Liver (tissue), 3 donors: ENCODE measurements around the gene ELL3.

ENCODE experiments used
- RAD21 ChIP-seq, 2 donors: IDR thresholded peaks; 2 replicates each; pipeline ENCODE4 v1.6.1; 2016; ENCODE audit warnings: antibody characterized with exemption in 2 of 2, mild to moderate bottlenecking in 2 of 2
- TAF1 ChIP-seq: conservative IDR thresholded peaks from 2 replicates; pipeline ENCODE4 v1.6.1; 2016; ENCODE audit warnings: antibody characterized with exemption, mild to moderate bottlenecking
- YY1 ChIP-seq: IDR thresholded peaks from 2 replicates; pipeline ENCODE4 v1.6.1; 2016; ENCODE audit warnings: antibody characterized with exemption, mild to moderate bottlenecking
- TF ChIP-seq, protein P1 (sequence below): fragments of 150-350 bp; IDR thresholded peaks from 2 replicates; pipeline ENCODE4 v1.5.1; 2017; ENCODE audit warnings: improper control_type of control experiment, low read depth, low read length; ENCODE audit not compliant: missing input control
- donor health status: healthy.
- donor health status: healthy.

DNA sequence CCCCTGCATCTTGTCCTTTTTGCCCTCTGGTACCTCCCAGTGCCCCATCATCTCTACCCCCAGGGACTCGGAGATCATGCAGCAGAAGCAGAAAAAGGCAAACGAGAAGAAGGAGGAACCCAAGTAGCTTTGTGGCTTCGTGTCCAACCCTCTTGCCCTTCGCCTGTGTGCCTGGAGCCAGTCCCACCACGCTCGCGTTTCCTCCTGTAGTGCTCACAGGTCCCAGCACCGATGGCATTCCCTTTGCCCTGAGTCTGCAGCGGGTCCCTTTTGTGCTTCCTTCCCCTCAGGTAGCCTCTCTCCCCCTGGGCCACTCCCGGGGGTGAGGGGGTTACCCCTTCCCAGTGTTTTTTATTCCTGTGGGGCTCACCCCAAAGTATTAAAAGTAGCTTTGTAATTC, 16.9 kb upstream of the ELL3 start:
- TF ChIP-seq, protein P1, sequence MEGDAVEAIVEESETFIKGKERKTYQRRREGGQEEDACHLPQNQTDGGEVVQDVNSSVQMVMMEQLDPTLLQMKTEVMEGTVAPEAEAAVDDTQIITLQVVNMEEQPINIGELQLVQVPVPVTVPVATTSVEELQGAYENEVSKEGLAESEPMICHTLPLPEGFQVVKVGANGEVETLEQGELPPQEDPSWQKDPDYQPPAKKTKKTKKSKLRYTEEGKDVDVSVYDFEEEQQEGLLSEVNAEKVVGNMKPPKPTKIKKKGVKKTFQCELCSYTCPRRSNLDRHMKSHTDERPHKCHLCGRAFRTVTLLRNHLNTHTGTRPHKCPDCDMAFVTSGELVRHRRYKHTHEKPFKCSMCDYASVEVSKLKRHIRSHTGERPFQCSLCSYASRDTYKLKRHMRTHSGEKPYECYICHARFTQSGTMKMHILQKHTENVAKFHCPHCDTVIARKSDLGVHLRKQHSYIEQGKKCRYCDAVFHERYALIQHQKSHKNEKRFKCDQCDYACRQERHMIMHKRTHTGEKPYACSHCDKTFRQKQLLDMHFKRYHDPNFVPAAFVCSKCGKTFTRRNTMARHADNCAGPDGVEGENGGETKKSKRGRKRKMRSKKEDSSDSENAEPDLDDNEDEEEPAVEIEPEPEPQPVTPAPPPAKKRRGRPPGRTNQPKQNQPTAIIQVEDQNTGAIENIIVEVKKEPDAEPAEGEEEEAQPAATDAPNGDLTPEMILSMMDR = no peak
- TF ChIP-seq YY1 (no peak), RAD21 (IDR thresholded peaks at IDR 0.05) (no peak), TAF1 (no peak)
